IPS-NIHi7 (cell line): ENCODE measurements around the gene PDE3B.
A peak's percentile ranks its signal among the peaks of the same experiment; 100 is the strongest.
"Not testable (repeated sequence)": the region's sequence is repeated elsewhere in the genome, so short reads cannot be mapped to it uniquely, and the experiment has no call there.

Source experiments
- DNase-seq: peaks from one replicate; pipeline ENCODE4 v3.0.0; 2012; ENCODE audit warnings: mixed read lengths; ENCODE audit errors: extremely low spot score

Gene PDE3B

DNA sequence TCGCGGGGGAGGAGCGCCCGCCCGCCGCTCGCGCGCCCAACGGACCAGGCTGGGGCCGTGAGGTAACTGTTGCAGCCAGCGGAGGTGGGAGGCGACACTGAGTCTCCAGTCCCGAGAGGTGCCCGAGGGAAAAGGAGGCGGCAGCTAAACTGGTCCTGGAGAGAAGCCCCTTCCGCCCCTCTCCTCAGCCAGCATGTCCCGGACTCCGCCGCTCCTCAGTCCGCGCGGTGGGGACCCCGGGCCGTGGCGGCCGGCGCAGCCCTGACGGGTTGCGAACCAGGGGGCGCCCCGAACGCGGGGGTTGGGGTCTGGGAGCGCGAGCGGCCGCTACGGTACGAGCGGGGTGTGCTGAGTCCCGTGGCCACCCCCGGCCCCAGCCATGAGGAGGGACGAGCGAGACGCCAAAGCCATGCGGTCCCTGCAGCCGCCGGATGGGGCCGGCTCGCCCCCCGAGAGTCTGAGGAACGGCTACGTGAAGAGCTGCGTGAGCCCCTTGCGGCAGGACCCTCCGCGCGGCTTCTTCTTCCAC lies at the start of gene PDE3B:
Gene PDE3B (plus strand): TSS at position 108 of the 529 bp plus-strand sequence. CDS start 272 bp downstream, at position 380.
- DNase-seq: peak; percentile 88

DNA sequence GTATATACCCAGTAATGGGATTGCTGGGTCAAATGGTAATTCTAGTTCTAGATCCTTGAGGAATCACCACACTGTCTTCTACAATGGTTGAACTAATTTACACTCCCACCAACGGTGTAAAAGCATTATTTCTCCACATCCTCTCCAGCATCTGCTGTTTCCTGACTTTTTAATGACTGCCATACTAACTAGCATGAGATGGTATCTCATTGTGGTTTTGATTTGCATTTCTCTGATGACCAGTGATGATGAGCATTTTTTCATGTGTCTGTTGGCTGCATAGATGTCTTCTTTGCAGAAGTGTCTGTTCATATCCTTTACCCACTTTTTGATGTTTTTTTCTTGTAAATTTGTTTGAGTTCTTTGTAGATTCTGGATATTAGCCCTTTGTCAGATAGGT lies 48.3 kb upstream of the PDE3B start:
- not testable (repeated sequence) for DNase-seq

GRCh38 chr11:14607713-14608112 lies 35.9 kb upstream of the PDE3B start:
- DNase-seq: no peak

DNA sequence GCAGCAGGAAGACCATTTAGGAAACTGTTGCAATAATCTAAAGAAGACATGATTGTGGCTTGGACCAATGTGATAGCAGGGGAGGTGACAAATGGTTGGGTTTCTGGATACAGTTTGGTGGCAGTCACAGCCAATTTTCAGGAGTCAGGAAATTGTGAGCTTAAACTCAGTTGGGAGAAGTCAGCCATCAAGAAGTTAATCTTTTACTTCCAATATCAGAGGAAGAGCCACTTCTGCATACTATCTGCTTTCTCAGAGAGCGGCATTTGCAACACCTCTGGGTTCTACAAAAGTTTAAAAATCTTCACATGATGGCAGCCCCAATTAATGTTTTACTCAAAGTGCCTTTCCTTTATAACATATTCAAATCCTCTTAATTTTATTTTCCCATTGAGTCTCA lies 33.7 kb upstream of the PDE3B start:
- no peak for DNase-seq

- no peak for DNase-seq
Observed at GRCh38 chr11:14611939-14612338, 31.7 kb upstream of the PDE3B start.

DNA sequence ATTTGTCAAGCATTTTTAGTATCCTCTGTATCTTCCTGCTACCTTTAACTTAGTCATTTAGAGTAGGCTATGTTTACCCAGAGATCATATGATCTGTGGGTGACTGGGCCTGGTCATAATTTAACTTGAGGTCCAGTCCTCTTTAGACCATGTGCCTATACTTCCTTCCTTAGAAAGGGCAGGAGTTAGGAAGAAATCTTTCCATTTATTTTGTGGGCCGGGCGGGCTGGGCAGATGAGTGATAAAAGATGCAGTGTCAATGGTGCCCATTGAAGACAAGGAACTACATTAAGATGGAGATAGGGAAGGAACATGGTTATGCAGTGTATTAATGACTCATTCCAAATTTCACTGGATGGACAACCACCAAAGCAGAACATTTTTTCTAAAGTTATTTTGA lies 30.9 kb upstream of the PDE3B start:
- DNase-seq: no peak

- DNase-seq: no peak
Observed at GRCh38 chr11:14614091-14614622, 29.4 kb upstream of the PDE3B start.

DNA sequence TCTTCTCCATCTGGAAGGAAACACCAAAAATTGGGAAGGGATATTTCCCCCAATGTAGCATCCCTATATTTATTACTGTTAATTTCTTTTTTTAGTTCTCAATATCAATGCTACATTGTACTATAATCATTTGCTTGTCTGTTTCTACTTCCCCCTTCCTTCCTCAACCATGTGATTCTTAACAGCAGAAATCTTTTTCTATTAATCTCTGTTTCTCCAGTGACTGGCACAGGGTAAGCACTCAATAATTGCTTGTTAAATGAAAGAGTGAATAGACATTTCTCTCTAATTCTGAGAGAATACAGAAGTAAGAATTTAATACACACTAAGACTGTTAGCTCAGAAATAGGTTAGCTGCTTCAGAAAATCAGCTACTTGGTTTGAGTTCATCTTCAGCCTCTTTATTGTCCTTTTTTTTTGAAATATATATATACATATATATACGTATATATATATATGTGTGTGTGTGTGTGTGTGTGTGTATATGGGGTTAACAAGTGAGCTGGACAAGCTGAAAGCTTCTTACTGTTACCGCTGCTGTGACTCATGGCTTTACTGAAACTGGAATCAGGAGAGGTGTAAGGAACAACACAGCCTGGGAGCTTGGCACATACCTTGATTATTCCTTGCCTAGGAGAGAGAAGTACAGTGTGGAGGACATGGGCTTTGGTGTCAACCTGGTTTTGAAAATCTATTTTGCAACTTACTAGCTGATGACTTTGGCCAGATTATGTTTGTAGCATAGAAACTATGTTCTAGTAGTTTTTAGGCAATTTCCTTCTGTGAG lies 26.2 kb upstream of the PDE3B start:
- DNase-seq: no peak

- no peak for DNase-seq
Observed at GRCh38 chr11:14618060-14618459, 25.5 kb upstream of the PDE3B start.

- no peak for DNase-seq
Observed at GRCh38 chr11:14619603-14620531, 23.7 kb upstream of the PDE3B start.

DNA sequence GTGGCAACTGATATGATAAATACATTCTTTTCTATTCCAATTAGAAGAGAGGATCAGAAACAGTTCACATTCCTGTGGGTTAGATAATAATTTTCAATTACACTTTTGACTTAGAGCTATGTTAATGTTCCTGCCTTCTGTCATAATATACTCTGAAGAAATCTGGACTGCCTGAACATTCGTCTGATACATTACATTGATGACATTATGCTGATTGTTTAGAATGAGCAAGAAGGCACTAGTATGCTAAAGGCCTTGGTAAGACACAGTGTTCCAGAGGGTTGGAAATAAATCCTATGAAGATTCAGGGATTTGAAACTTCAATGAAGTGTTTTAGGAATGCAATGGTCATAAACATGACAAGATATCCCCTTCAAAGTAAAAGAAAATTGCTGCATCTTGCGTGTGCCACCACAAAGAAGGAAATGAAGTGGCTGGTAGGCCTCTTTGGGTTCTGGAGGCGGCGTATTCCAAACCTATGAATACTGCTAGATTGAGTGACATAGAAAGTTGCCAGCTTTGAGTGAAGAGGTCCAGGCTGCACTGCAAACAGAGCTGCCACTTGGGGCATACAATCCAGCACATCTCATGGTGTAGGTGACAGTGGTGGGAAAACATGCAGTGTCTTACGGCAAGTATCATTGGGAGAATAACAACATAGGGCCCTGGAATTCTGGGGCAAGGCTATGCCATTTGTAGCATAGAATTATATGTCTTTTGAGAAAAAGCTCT lies 21.2 kb upstream of the PDE3B start:
- no peak for DNase-seq

GRCh38 chr11:14623036-14623435 lies 20.6 kb upstream of the PDE3B start:
- peak; percentile 61 for DNase-seq

DNA sequence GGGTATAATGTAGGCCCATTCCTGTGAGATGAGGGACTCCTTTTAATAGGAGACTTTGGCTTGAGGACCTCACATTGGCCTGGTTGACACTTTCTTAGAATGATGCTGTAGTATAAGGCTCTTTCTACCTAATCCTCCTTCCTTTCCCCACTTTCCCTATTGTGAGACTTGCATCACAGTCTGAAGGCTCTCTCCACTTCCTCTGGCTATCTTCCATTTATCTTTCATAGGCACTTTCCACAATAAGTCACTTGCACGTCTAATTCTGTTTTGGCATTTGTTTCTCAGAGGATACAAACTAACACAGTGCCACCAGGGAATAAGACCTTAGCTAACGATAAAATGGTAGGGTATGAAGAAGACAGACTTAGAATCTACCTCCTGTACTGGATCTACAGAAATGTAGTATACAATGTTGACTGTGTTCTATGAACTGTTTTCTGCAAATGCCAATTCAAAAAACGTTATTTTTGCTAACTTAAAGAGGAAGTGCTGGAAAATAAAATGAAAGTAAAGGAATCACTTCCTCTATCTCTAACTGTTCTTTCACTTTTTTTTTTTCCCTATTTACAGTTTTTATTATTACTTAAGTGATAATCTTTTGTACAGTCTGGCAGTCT lies 17.9 kb upstream of the PDE3B start:
- DNase-seq: no peak

- no peak for DNase-seq
Observed at GRCh38 chr11:14626650-14627049, 17.0 kb upstream of the PDE3B start.

- DNase-seq: not testable (repeated sequence)
Observed at GRCh38 chr11:14633506-14634224, 9.9 kb upstream of the PDE3B start.

DNA sequence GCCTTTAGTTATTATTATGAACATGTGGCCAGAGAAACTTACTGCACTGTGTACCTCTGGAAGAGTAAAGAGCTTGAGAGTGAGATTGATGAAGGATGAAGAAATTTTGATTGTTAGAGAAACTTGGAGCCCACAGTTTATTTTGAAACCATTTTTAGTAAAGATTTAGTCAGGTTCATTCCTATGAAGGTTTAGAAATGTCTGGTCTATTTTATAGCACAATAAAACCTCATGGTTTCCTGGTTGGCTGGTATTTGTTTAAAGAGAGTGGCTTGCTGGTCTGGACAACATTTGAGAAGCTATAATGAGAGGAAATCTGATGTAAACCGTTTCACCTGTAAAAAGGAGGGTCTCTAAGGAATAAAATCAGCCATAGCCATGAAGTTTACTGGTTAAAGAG lies 8.8 kb upstream of the PDE3B start:
- DNase-seq: no peak

DNA sequence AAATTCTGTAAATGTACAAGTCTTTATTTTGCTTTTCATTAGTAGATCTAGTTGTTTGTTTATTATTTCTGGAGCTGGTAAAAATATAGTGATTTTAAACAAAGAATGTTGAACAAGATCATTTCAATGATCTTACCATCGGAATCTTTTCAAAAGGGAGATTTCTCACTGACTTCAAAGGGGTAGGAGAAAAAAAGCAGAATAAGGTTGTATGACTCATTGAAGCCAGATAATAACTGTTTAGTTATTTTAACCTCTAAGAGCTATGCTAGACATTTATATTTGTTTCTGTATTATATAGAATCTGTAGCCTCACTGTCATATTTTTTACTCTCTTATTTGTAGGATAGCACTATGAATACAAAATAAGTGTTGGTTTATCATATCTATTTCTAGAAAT lies 8.1 kb upstream of the PDE3B start:
- DNase-seq: no peak

DNA sequence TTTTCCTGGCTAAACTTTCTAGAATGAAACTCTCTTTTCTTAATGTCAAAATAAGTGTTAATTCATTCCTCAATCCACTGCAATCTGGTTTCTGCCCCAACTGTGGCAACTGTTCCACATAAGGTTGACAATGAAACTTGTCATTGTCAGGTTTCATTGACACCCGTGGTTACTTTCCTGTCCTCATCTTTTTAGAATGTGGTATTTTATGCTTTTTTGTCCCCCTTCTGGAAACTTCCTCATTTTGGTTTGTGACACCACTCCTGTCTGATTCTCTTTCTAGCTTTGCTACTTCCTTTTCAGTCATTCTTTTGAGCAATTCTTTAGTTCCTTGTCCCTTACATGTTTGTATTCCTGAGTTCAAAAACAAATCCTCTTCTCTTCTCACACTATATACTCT lies 7.5 kb upstream of the PDE3B start:
- no peak for DNase-seq

DNA sequence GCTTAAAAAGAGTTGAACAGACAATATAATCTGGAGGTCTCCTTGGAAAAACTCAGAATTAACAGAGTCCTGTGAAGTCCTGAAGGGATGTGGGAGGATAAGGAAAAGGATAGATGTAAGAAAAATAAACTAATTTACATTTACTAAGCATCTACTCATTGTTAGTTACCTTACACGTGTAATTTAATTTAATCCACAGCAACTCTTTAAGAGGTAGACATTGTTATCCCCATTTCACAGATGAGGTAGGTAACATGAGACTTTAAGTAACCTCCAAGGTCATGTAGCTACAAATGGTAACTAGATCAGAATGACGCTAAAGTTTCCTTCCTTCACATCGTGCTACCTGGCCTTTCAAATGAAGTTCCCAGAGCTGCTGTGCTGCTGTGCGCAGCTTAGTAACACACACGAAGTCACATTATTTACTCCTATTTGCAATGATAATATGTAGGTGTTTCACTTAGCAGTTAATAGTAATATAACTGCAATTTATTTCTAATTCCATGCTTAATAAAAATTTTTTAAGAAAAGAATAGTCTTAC lies 5.7 kb upstream of the PDE3B start:
- no peak for DNase-seq

DNA sequence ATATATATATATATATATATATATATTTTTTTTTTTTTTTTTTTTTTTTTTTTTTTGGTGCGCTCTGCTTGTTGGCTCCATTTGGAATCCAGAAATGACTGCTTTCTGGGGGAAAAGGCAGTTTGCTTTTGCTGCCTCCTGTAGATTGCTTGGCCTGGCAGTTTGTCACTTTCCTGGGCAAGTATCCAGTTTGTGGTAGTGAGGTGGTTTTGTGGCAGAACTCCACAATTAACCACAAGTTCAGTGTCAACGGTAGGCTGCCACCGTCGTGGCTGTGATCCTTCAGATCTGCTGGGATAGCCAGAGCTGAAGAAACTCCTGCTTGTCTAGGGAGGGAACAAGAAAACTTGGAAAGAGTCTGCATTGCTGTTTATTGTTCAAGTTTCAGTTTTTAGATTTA lies 5.0 kb upstream of the PDE3B start:
- DNase-seq: no peak
